HEK293 (cell line): ENCODE data around the gene PRRT1.

Experiments
- HOXD13 ChIP-seq: sonication (generic); formaldehyde crosslinking; IDR thresholded peaks from 2 replicates; pipeline ENCODE4 v1.8.0; 2022; ENCODE audit warnings: missing genetic modification reagents, borderline replicate concordance
- KLF16 ChIP-seq: fragments of 450-650 bp; formaldehyde crosslinking; IDR thresholded peaks from 2 replicates; pipeline ENCODE4 v1.5.1; 2017; ENCODE audit warnings: missing biosample characterization, missing genetic modification characterization
- RBAK ChIP-seq: fragments of 450-650 bp; formaldehyde crosslinking; IDR thresholded peaks from 2 replicates; pipeline ENCODE4 v1.5.1; 2016; ENCODE audit warnings: missing biosample characterization, missing genetic modification characterization
- REPIN1 ChIP-seq: fragments of 450-650 bp; formaldehyde crosslinking; IDR thresholded peaks from 2 replicates; pipeline ENCODE4 v1.5.1; 2017; ENCODE audit warnings: missing biosample characterization, missing genetic modification characterization, low read depth
- ZBTB20 ChIP-seq: fragments of 450-650 bp; formaldehyde crosslinking; IDR thresholded peaks from 2 replicates; pipeline ENCODE4 v1.5.1; 2016; ENCODE audit warnings: missing biosample characterization, missing genetic modification characterization
- ZBTB8A ChIP-seq: fragments of 450-650 bp; formaldehyde crosslinking; IDR thresholded peaks from 2 replicates; pipeline ENCODE4 v1.5.1; 2016; ENCODE audit warnings: missing biosample characterization, missing genetic modification characterization
- ZFP41 ChIP-seq: fragments of 450-650 bp; formaldehyde crosslinking; IDR thresholded peaks from 2 replicates; pipeline ENCODE4 v1.5.1; 2016; ENCODE audit warnings: missing biosample characterization, missing genetic modification characterization, borderline replicate concordance
- ZIC2 ChIP-seq: fragments of 450-650 bp; formaldehyde crosslinking; IDR thresholded peaks from 2 replicates; pipeline ENCODE4 v1.5.1; 2016; ENCODE audit warnings: missing biosample characterization, missing genetic modification characterization
- ZNF121 ChIP-seq: fragments of 450-650 bp; formaldehyde crosslinking; IDR thresholded peaks from 2 replicates; pipeline ENCODE4 v1.5.1; 2016; ENCODE audit warnings: missing biosample characterization, missing genetic modification characterization
- ZNF169 ChIP-seq: fragments of 450-650 bp; formaldehyde crosslinking; IDR thresholded peaks from 2 replicates; pipeline ENCODE4 v1.5.1; 2016; ENCODE audit warnings: missing biosample characterization, missing genetic modification characterization
- ZNF19 ChIP-seq: fragments of 450-650 bp; formaldehyde crosslinking; IDR thresholded peaks from 2 replicates; pipeline ENCODE4; 2016; ENCODE audit warnings: missing biosample characterization, missing genetic modification characterization, low read depth
- ZNF214 ChIP-seq: fragments of 450-650 bp; formaldehyde crosslinking; IDR thresholded peaks from 2 replicates; pipeline ENCODE4 v1.5.1; 2017; ENCODE audit warnings: missing biosample characterization, mild to moderate bottlenecking, missing genetic modification characterization, borderline replicate concordance
- ZNF266 ChIP-seq: fragments of 450-650 bp; formaldehyde crosslinking; IDR thresholded peaks from 2 replicates; pipeline ENCODE4 v1.5.1; 2016; ENCODE audit warnings: missing biosample characterization, missing genetic modification characterization, low read depth
- ZNF274 ChIP-seq, 2 experiments: fragments of 200-500 bp in 1 of 2; fragments of 450-650 bp in 1 of 2; sonication (Bioruptor generic) in 1 of 2; formaldehyde crosslinking in 1 of 2; IDR thresholded peaks; 2 replicates each; pipeline versions ENCODE4 v1.5.1 to v1.6.1; 2014 to 2016; ENCODE audit warnings: borderline replicate concordance in 1 of 2, inconsistent platforms in 1 of 2, low read length in 1 of 2, missing biosample characterization in 1 of 2, missing genetic modification characterization in 1 of 2
- ZNF302 ChIP-seq: fragments of 450-650 bp; formaldehyde crosslinking; IDR thresholded peaks from 2 replicates; pipeline ENCODE4 v1.5.1; 2016; ENCODE audit warnings: missing biosample characterization, missing genetic modification characterization, low read depth
- ZNF529 ChIP-seq: fragments of 450-650 bp; formaldehyde crosslinking; IDR thresholded peaks from 2 replicates; pipeline ENCODE4 v1.5.1; 2017; ENCODE audit warnings: missing genetic modification characterization, missing biosample characterization; ENCODE audit not compliant: insufficient replicate concordance
- ZNF549 ChIP-seq: fragments of 450-650 bp; IDR thresholded peaks from 2 replicates; pipeline ENCODE4 v1.5.1; 2018; ENCODE audit warnings: missing biosample characterization, missing genetic modification characterization, mild to moderate bottlenecking, inconsistent platforms, moderate library complexity
- ZNF561 ChIP-seq: fragments of 450-650 bp; IDR thresholded peaks from 2 replicates; pipeline ENCODE4 v1.5.1; 2018; ENCODE audit warnings: missing biosample characterization, missing genetic modification characterization, borderline replicate concordance
- ZNF571 ChIP-seq: fragments of 450-650 bp; formaldehyde crosslinking; IDR thresholded peaks from 2 replicates; pipeline ENCODE4 v1.5.0; 2017; ENCODE audit warnings: missing biosample characterization, missing genetic modification characterization
- ZNF776 ChIP-seq: fragments of 450-650 bp; formaldehyde crosslinking; IDR thresholded peaks from 2 replicates; pipeline ENCODE4 v1.5.0; 2017; ENCODE audit warnings: missing biosample characterization, missing genetic modification characterization, borderline replicate concordance
- ZSCAN5A ChIP-seq: fragments of 450-650 bp; formaldehyde crosslinking; IDR thresholded peaks from 2 replicates; pipeline ENCODE4 v1.5.1; 2016; ENCODE audit warnings: missing biosample characterization, missing genetic modification characterization
- TF ChIP-seq, protein P1 (sequence below): fragments of 450-650 bp; formaldehyde crosslinking; IDR thresholded peaks from 2 replicates; pipeline ENCODE4 v1.5.1; 2016; ENCODE audit warnings: missing biosample characterization, missing genetic modification characterization
- TF ChIP-seq, protein P2 (sequence below): fragments of 450-650 bp; formaldehyde crosslinking; IDR thresholded peaks from 2 replicates; pipeline ENCODE4 v1.5.1; 2016; ENCODE audit warnings: missing biosample characterization, missing genetic modification characterization
- TF ChIP-seq, protein P3 (sequence below): fragments of 450-650 bp; formaldehyde crosslinking; IDR thresholded peaks from 2 replicates; pipeline ENCODE4 v1.5.1; 2016; ENCODE audit warnings: missing biosample characterization, missing genetic modification characterization
- TF ChIP-seq, protein P4 (sequence below): fragments of 450-650 bp; formaldehyde crosslinking; IDR thresholded peaks from 2 replicates; pipeline ENCODE4 v1.5.1; 2017; ENCODE audit warnings: missing biosample characterization, missing genetic modification characterization

PRRT1 gene

DNA sequence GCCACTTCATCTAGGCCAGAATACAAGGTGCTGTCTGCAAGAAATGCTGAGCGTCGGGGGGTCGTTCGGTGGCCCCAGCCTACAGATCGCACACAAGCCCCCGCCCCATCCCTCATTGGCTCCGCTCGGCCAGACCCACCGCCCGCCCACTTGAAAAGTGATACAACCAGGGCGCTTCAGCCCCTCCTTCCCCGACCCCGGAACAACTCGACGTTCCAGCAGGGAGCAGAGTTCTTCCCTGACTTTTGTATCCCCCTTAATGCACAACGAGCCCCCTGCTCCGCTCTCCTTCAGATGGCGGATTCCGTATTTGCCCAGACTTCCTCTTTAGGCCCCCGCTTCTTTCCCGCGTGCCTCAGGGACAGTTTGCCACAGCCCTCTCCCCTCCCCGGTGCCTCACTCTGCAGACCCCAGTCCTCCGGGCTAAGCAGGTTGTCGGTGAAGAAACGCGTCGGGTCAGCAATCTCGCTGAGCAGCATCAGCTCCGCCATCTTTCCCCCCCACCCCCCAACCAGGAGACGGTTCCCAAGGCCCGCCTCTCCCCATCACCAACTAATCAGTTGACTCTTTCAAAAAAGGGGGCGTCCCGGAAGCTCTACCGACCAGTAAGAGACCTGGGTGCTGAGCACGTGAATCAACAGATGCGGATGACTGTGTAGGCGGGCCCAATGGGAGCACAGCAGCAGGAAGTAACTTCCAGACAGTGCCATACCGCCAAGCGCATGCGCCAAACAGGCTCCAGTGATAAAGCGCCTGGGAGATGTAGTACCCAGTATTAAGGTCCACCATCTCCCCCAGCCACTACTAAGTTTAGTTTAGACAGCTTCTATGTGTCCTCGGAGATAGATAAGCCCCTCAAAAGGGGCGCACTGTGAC, 23.8 kb downstream of the PRRT1 start, which contains the start of gene ATF6B (continued):
- no peak for TF ChIP-seq ZNF302
- TF ChIP-seq, protein P1, sequence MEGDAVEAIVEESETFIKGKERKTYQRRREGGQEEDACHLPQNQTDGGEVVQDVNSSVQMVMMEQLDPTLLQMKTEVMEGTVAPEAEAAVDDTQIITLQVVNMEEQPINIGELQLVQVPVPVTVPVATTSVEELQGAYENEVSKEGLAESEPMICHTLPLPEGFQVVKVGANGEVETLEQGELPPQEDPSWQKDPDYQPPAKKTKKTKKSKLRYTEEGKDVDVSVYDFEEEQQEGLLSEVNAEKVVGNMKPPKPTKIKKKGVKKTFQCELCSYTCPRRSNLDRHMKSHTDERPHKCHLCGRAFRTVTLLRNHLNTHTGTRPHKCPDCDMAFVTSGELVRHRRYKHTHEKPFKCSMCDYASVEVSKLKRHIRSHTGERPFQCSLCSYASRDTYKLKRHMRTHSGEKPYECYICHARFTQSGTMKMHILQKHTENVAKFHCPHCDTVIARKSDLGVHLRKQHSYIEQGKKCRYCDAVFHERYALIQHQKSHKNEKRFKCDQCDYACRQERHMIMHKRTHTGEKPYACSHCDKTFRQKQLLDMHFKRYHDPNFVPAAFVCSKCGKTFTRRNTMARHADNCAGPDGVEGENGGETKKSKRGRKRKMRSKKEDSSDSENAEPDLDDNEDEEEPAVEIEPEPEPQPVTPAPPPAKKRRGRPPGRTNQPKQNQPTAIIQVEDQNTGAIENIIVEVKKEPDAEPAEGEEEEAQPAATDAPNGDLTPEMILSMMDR (tag by site-specific recombination) = no peak; the same call in 1 of the 2 replicates
- TF ChIP-seq, protein P2, sequence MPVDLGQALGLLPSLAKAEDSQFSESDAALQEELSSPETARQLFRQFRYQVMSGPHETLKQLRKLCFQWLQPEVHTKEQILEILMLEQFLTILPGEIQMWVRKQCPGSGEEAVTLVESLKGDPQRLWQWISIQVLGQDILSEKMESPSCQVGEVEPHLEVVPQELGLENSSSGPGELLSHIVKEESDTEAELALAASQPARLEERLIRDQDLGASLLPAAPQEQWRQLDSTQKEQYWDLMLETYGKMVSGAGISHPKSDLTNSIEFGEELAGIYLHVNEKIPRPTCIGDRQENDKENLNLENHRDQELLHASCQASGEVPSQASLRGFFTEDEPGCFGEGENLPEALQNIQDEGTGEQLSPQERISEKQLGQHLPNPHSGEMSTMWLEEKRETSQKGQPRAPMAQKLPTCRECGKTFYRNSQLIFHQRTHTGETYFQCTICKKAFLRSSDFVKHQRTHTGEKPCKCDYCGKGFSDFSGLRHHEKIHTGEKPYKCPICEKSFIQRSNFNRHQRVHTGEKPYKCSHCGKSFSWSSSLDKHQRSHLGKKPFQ (tag by site-specific recombination) = no peak
- TF ChIP-seq HOXD13 (CRISPR knock-in tag) = no peak
- TF ChIP-seq ZNF529 (tag by site-specific recombination) = no peak
- TF ChIP-seq ZFP41 (tag by site-specific recombination) = no peak
- TF ChIP-seq KLF16 (tag by site-specific recombination) = peak; percentile 79; the same call in 1 of the 2 replicates
- TF ChIP-seq ZNF169 (tag by site-specific recombination) = no peak
- no peak for TF ChIP-seq ZNF274 (IDR thresholded peaks at IDR 0.05; ENCODE audit: low read length)
- TF ChIP-seq ZNF274 (tag by site-specific recombination; IDR thresholded peaks at IDR 0.05; ENCODE audit: borderline replicate concordance) = no peak
- TF ChIP-seq, protein P3, sequence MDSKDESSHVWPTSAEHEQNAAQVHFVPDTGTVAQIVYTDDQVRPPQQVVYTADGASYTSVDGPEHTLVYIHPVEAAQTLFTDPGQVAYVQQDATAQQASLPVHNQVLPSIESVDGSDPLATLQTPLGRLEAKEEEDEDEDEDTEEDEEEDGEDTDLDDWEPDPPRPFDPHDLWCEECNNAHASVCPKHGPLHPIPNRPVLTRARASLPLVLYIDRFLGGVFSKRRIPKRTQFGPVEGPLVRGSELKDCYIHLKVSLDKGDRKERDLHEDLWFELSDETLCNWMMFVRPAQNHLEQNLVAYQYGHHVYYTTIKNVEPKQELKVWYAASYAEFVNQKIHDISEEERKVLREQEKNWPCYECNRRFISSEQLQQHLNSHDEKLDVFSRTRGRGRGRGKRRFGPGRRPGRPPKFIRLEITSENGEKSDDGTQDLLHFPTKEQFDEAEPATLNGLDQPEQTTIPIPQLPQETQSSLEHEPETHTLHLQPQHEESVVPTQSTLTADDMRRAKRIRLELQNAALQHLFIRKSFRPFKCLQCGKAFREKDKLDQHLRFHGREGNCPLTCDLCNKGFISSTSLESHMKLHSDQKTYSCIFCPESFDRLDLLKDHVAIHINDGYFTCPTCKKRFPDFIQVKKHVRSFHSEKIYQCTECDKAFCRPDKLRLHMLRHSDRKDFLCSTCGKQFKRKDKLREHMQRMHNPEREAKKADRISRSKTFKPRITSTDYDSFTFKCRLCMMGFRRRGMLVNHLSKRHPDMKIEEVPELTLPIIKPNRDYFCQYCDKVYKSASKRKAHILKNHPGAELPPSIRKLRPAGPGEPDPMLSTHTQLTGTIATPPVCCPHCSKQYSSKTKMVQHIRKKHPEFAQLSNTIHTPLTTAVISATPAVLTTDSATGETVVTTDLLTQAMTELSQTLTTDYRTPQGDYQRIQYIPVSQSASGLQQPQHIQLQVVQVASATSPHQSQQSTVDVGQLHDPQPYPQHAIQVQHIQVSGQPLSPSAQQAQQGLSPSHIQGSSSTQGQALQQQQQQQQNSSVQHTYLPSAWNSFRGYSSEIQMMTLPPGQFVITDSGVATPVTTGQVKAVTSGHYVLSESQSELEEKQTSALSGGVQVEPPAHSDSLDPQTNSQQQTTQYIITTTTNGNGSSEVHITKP (tag by site-specific recombination) = peak; percentile 54
- TF ChIP-seq ZNF121 (tag by site-specific recombination) = no peak
- TF ChIP-seq ZNF266 (tag by site-specific recombination) = no peak
- peak; percentile 36; the same call in 1 of the 2 replicates for TF ChIP-seq ZBTB8A (tag by site-specific recombination)
- TF ChIP-seq ZIC2 (tag by site-specific recombination) = no peak
- TF ChIP-seq ZBTB20 (tag by site-specific recombination) = peak; percentile 55; the same call in 1 of the 2 replicates
- TF ChIP-seq ZNF214 = no peak
- TF ChIP-seq ZNF561 = no peak
- TF ChIP-seq ZNF776 (tag by site-specific recombination) = no peak
- TF ChIP-seq REPIN1 (tag by site-specific recombination) = 0 out of 2 replicates have a peak, but pooled peaks have one; percentile 3
- no peak for TF ChIP-seq ZNF571 (tag by site-specific recombination)
- TF ChIP-seq RBAK = no peak
- TF ChIP-seq ZNF549 = no peak
- no peak for TF ChIP-seq ZSCAN5A (tag by site-specific recombination)
- TF ChIP-seq, protein P4, sequence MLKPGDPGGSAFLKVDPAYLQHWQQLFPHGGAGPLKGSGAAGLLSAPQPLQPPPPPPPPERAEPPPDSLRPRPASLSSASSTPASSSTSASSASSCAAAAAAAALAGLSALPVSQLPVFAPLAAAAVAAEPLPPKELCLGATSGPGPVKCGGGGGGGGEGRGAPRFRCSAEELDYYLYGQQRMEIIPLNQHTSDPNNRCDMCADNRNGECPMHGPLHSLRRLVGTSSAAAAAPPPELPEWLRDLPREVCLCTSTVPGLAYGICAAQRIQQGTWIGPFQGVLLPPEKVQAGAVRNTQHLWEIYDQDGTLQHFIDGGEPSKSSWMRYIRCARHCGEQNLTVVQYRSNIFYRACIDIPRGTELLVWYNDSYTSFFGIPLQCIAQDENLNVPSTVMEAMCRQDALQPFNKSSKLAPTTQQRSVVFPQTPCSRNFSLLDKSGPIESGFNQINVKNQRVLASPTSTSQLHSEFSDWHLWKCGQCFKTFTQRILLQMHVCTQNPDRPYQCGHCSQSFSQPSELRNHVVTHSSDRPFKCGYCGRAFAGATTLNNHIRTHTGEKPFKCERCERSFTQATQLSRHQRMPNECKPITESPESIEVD = no peak
- no peak for TF ChIP-seq ZNF19 (tag by site-specific recombination)
